HL-60 (cell line): Measurements from ENCODE around the gene CEP135.

ENCODE experiments used
- DNase-seq, 2 experiments: peaks; one replicate each; pipeline ENCODE4 v3.0.0-alpha.2; 2010 to 2020; ENCODE audit warnings: low read depth in 1 of 2, low spot score in 1 of 2
- H3K27ac ChIP-seq: fragments of 250-450 bp; sonication (Bioruptor Pico); replicated peaks from 2 replicates; pipeline ENCODE4 v1.5.1; 2020; ENCODE audit warnings: mild to moderate bottlenecking, moderate library complexity
- H3K27me3 ChIP-seq: fragments of 250-450 bp; sonication (Bioruptor Pico); 2 replicates; pipeline ENCODE4 v1.5.1; 2021; ENCODE audit warnings: mild to moderate bottlenecking, moderate library complexity; ENCODE audit not compliant: insufficient read depth, poor library complexity, severe bottlenecking
- H3K4me3 ChIP-seq: replicated peaks from 2 replicates; pipeline ENCODE4 v1.5.1; 2011; ENCODE audit warnings: mild to moderate bottlenecking, control low read depth, low read length; ENCODE audit not compliant: insufficient read depth
- CTCF ChIP-seq: IDR thresholded peaks from one replicate; pipeline ENCODE4 v1.5.1; 2011; ENCODE audit warnings: low read length, control low read depth, inconsistent platforms; ENCODE audit not compliant: insufficient read depth
- GABPA ChIP-seq: IDR thresholded peaks from 2 replicates; pipeline ENCODE4 v1.6.1; 2012; ENCODE audit warnings: low read depth
- POLR2AphosphoS5 ChIP-seq: IDR thresholded peaks from 2 replicates; pipeline ENCODE4 v1.6.1; 2012; ENCODE audit warnings: low read depth
- REST ChIP-seq: IDR thresholded peaks from 2 replicates; pipeline ENCODE4 v1.6.1; 2012; ENCODE audit warnings: low read depth; ENCODE audit not compliant: insufficient replicate concordance
- SPI1 ChIP-seq: IDR thresholded peaks from 2 replicates; pipeline ENCODE4 v1.6.1; 2012; ENCODE audit warnings: low read depth, mild to moderate bottlenecking, borderline replicate concordance

CEP135 gene

GRCh38 chr4:56077676-56078075 is 128.9 kb downstream of the CEP135 start:
- Histone ChIP-seq H3K4me3 (no peak overlapping the region), H3K27ac (no peak overlapping the region), H3K27me3 (no peaks in the 10 kb centered on the region)
- DNase-seq = no peak
- TF ChIP-seq SPI1 (no peak), GABPA (no peak), CTCF (no peak), REST (no peak), POLR2AphosphoS5 (no peak)

GRCh38 chr4:56078866-56079265 is 130.1 kb downstream of the CEP135 start:
- Histone ChIP-seq H3K4me3 (no peak overlapping the region), H3K27me3 (no peaks in the 10 kb centered on the region), H3K27ac (no peak overlapping the region)
- TF ChIP-seq POLR2AphosphoS5 (no peak), REST (no peak), GABPA (no peak), SPI1 (no peak), CTCF (no peak)
- DNase-seq = no peak

- Histone ChIP-seq H3K27ac (no peak overlapping the region), H3K4me3 (no peak overlapping the region), H3K27me3 (no peaks in the 10 kb centered on the region)
- TF ChIP-seq SPI1 (no peak), POLR2AphosphoS5 (no peak), REST (no peak), GABPA (no peak), CTCF (no peak)
- no peak for DNase-seq
These were observed 131.6 kb downstream of the CEP135 start for GRCh38 chr4:56080384-56080783.
